GM19025 (cell line): ENCODE results near the gene CNNM1.

Experiments
- ATAC-seq: cut with Tn5 transposase; IDR thresholded peaks from one replicate; pipeline ENCODE4 v1.9.1; 2021; ENCODE audit warnings: mild to moderate bottlenecking, low read depth, moderate library complexity; ENCODE audit not compliant: unreplicated experiment

CNNM1 gene

GRCh38 chr10:99369126-99369525 is 40.0 kb downstream of the CNNM1 start:
- ATAC-seq, result no peak

- ATAC-seq, result no peak
These were observed 40.4 kb downstream of the CNNM1 start for GRCh38 chr10:99369551-99369950.

GRCh38 chr10:99370993-99371392 is 41.8 kb downstream of the CNNM1 start:
- peak; percentile 90 for ATAC-seq

- no peak for ATAC-seq
These were observed 43.6 kb downstream of the CNNM1 start for GRCh38 chr10:99372546-99373271.

- no peak for ATAC-seq
These were observed 45.4 kb downstream of the CNNM1 start for GRCh38 chr10:99374526-99374925.

- no peak for ATAC-seq
These were observed 45.8 kb downstream of the CNNM1 start for GRCh38 chr10:99374972-99375371.

- ATAC-seq, result no peak
These were observed 46.3 kb downstream of the CNNM1 start for GRCh38 chr10:99375426-99375825.

GRCh38 chr10:99382176-99382575 is 53.0 kb downstream of the CNNM1 start:
- ATAC-seq, result no peak

- no peak for ATAC-seq
These were observed 57.9 kb downstream of the CNNM1 start for GRCh38 chr10:99387071-99387470.

GRCh38 chr10:99387541-99387940 is 58.4 kb downstream of the CNNM1 start:
- no peak for ATAC-seq

- no peak for ATAC-seq
These were observed 60.7 kb downstream of the CNNM1 start for GRCh38 chr10:99389729-99390480.

- no peak for ATAC-seq
These were observed 62.2 kb downstream of the CNNM1 start for GRCh38 chr10:99391346-99391745.

- no peak for ATAC-seq
These were observed 63.9 kb downstream of the CNNM1 start for GRCh38 chr10:99393036-99393435.

- no peak for ATAC-seq
These were observed 64.5 kb downstream of the CNNM1 start for GRCh38 chr10:99393683-99394082.

- ATAC-seq, result no peak
These were observed 65.1 kb downstream of the CNNM1 start for GRCh38 chr10:99394256-99394655.

GRCh38 chr10:99394761-99395386 is 65.7 kb downstream of the CNNM1 start:
- ATAC-seq, result no peak

- no peak for ATAC-seq
These were observed 66.7 kb downstream of the CNNM1 start for GRCh38 chr10:99395750-99396445.

GRCh38 chr10:99396471-99396870 is 67.3 kb downstream of the CNNM1 start:
- no peak for ATAC-seq

- no peak for ATAC-seq
These were observed 70.5 kb downstream of the CNNM1 start for GRCh38 chr10:99399664-99400063.

- no peak for ATAC-seq
These were observed 74.5 kb downstream of the CNNM1 start for GRCh38 chr10:99403674-99404073.

GRCh38 chr10:99406149-99406548 is 77.0 kb downstream of the CNNM1 start:
- no peak for ATAC-seq
